GM12892 (cell line): ENCODE results near the gene SFMBT1.

ENCODE experiments used
- POLR2A ChIP-seq: IDR thresholded peaks from 2 replicates; pipeline ENCODE4 v1.6.1; 2011; ENCODE audit warnings: low read depth, low read length, control low read depth
- TAF1 ChIP-seq: IDR thresholded peaks from 2 replicates; pipeline ENCODE4 v1.6.1; 2011; ENCODE audit warnings: low read depth, mild to moderate bottlenecking, control low read depth, low read length, borderline replicate concordance

GRCh38 chr3:53068176-53068575 lies 22.3 kb upstream of the SFMBT1 start:
- TF ChIP-seq TAF1: no peak
- TF ChIP-seq POLR2A: no peak
